ENCODE results near the gene TRMT61A.
"Not testable (repeated sequence)": the region's sequence is repeated elsewhere in the genome, so short reads cannot be mapped to it uniquely, and the experiment has no call there.

Gene TRMT61A

DNA sequence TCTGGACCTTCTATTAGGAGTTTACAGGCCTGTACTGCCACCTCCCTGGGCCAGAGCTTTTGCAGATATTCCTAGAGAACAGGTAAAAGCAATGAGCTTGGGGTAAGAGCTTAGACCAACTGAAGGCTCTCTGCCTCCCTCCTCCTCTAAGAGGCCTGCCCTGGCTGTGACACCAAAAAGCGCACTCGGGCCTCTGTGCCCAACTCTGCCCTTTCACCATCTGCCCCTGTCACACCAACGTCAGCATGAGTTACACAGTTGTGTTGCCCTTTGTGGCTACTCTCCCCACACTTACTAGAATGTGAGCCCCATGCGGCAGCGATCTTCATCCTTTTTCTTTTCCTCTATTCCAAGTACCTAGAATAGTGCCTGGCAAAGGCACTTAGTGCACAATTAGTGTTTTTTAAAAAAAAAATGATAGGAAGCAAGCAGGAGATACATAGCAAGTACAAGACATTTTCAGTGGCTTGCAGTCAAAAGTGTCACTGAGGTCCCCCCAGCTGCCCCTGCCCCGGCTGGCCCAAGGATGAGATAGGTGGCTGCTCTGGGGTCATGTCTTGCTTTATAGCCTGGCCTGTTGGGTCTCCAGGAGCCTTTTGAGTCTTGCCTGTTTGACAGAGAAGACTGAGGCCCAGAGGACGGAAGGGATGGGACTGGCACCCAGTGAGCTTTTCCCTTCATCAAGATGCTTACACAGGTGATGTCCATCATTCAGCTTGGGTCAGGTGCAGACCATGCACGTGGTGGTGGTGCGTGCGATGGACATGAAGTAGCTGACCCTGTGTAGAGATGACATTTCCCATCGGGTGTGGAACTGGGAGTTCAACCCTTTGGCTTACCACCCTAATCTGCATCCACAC lies 18.9 kb upstream of the TRMT61A start:
- no peak for DNase-seq

GRCh38 chr14:103510724-103511693 lies 18.0 kb upstream of the TRMT61A start:
- DNase-seq, result no peak

GRCh38 chr14:103512180-103512579 lies 16.8 kb upstream of the TRMT61A start:
- DNase-seq, result not testable (repeated sequence)

GRCh38 chr14:103512701-103513611 lies 16.0 kb upstream of the TRMT61A start:
- no peak for DNase-seq

- no peak for DNase-seq
These were observed 14.2 kb upstream of the TRMT61A start for GRCh38 chr14:103514596-103515421.

- DNase-seq, result no peak
These were observed 12.4 kb upstream of the TRMT61A start for GRCh38 chr14:103516426-103517173.

DNA sequence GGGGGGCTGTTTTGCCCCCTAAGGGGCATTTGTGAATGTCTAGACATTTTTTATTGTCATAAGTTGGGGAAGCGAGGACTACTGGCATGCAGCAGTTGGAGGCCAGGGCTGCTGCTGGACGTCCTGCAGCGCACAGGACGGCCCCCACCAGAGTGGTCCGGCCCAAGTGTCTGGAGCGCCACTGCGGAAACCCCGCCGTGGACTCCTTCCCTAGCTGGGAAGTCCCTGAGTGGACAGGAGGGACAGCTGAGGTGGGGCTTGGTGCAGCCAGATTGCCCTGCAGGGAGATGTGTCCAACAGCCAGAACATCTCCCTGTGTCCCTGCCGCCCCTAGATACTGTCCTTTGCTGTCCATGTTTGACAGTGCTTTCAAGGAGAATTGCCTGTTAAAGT lies 11.8 kb upstream of the TRMT61A start:
- DNase-seq, result no peak

GRCh38 chr14:103517721-103518421 lies 11.1 kb upstream of the TRMT61A start:
- no peak for DNase-seq

- no peak for DNase-seq
These were observed 10.5 kb upstream of the TRMT61A start for GRCh38 chr14:103518422-103519042.

GRCh38 chr14:103519043-103519836 lies 9.8 kb upstream of the TRMT61A start:
- DNase-seq, result no peak

GRCh38 chr14:103519837-103520212 lies 9.2 kb upstream of the TRMT61A start:
- no peak for DNase-seq

DNA sequence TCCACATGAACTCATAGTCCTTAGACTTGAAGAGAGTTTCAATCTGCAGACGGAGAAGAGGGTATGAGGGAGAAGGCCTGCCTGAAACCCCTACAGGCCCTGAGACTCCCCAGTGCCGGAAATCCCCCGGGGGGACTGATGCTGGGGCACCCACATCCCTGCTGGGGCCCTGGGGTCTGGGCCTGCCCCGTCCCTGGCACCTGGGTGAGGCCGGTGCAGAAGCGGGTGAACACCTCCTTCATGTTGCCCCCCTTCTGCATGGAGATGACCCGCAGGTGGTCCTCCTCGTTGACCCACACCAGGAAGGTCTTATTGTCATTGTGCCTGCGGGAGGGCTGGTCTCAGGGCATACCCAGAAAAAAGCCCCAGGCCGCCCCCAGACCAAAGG lies 8.7 kb upstream of the TRMT61A start:
- no peak for DNase-seq

DNA sequence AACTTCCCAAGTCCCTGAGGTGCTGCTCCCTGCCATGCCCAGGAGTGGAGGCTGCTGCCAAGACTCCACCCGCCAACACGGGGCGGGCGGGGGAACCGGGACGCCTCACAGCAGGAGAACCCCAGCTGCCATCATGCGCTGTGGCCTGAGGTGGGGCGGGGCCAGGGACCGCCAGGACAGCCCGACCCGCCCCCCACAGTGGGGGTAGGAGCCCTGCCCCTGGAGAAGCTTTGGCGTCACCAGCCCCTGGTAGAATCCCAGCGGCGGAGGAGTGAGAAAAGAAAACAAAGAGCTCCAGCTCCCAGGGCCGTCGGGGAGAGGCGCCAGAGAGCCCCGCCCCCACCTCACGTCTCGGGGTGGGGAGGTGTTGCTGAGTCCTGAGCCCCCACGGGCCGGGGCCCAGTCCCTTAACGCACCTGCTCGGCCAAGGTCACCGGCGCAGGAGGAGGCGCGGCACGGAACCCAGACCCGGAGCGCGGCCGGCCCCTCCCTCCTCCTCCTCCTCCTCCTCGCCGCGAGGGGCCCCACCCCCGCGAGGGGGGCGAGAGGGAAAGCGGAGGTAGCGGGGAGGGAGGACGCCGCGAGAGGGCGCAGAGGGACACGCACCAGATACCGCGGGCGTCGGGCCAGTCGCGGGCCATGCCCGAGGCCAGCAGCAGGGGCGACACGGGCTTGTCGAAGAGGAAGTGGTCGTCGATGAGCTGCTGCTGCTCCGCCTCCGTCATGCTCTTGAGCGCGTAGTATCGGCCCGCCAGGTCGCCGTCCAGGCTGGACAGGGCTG lies 8.1 kb upstream of the TRMT61A start:
- DNase-seq, result no peak

- no peak for DNase-seq
These were observed 7.5 kb upstream of the TRMT61A start for GRCh38 chr14:103521438-103521950.

DNA sequence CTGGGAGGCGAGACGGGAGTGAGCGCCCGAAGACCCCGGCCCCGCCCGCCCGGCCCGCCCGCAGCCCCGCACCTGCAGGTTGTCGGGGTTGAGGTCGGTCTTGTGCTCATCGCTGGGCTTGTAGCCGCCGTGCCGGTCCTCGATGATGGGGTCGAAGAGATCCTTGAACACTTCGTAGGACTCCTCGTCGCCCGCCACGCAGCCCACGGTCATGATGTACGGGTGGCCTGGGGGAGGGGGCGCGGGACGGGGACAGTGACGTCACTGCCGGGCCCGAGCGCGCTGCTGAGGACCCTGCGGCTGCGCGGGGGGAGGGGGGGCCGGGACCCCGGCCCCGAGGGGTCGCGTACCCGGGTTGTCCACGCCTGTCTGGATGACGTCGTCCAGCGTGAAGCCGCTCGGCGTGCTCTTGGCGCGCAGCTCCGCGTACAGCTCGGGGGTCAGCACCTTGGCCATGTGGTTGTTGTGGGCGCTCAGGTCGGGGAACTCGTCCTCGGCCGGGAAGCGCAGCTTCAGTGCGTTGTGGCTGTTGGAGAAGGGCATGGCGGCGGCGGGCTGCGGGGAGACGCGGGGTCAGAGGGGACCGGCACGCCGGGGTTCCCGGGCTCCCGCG lies 6.9 kb upstream of the TRMT61A start:
- DNase-seq, result no peak

DNA sequence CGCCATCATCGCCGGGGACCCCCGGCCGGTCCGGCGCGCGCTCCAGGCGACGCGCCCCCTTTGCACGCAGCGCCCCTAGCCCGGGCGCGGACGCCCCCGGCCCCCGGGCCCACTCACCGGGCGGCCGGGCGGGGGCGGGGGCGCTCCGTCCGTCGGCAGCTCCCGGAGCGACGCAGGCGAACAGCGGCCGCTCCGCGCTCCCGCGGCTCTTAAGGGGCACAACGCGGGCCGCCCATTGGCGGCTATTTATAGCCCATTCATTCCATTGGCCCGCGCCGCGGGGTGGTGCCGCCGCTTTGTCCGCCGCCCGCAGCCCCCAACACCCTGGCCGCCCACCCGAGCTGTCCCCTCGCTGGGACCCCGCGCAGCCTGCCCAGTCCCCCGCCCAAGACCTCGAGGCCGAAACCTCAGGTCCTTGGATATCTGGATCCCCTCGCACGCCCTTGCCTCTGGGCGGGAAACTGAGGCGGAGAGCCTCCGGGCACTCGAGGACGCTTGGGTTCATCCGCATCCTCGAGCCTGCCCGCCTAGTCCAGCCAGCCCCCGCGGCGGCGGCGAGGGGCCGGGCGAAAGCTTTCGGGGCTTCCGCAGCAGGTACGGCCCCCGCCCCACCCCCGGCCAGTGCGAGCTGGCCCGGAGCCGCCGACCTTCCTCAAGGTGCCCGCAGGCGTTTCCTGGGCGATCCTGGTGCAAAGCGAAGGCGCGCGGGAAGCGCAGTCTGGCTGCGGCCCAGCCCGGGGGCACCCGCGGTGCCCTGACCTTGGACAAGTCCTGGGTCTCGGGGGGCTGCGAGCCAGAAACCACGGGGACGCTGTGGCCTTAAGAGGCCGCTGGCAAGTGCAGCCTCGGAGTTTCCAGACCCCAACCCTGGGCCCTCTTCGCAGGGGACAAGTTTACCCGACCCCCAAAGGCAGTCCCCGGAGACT lies 6.1 kb upstream of the TRMT61A start, which contains the start of gene CKB:
Gene CKB (minus strand): TSS at position 182 of the 926 bp plus-strand sequence. CDS start 337 bp downstream, outside the sequence.
- no peak for DNase-seq
